ENCODE measurements around the gene THAP12. TPM values are rescaled to one million over a fixed set of nuclear protein-coding genes. Genes with fewer than 3 reads are reported as not detected.

The THAP12 gene
- total RNA-seq, 1 donor from 2014 or later = 52.8 TPM

GRCh38 chr11:76348348-76348747 is 32.6 kb downstream of the THAP12 start:
- no peak for DNase-seq (ENCODE audit: extremely low spot score, unreplicated experiment)
- peaks cover 25% of the 10 kb centered on the region for H3K36me3 Mint-ChIP-seq
- H3K27me3 Mint-ChIP-seq = no peaks in the 10 kb centered on the region
- no peaks in the 10 kb centered on the region for H3K9me3 Mint-ChIP-seq
- no peak overlapping the region for H3K4me3 Mint-ChIP-seq
- TF ChIP-seq CTCF (conservative IDR thresholded peaks at IDR 0.05) = no peak
- no peaks in the 10 kb centered on the region for H3K4me1 Mint-ChIP-seq (ENCODE audit: unreplicated experiment)
- no peak overlapping the region for H3K27ac Mint-ChIP-seq

- H3K9me3 Mint-ChIP-seq = no peaks in the 10 kb centered on the region
- H3K4me3 Mint-ChIP-seq = no peak overlapping the region
- H3K27ac Mint-ChIP-seq = no peak overlapping the region
- TF ChIP-seq CTCF (conservative IDR thresholded peaks at IDR 0.05) = no peak
- H3K4me1 Mint-ChIP-seq (ENCODE audit: unreplicated experiment) = peaks cover 2% of the 10 kb centered on the region
- no peak for DNase-seq (ENCODE audit: extremely low spot score, unreplicated experiment)
- H3K36me3 Mint-ChIP-seq = peaks cover 17% of the 10 kb centered on the region
- H3K27me3 Mint-ChIP-seq = no peaks in the 10 kb centered on the region
Measured at GRCh38 chr11:76347466-76347865, 33.5 kb downstream of the THAP12 start.

GRCh38 chr11:76339221-76339620 is 41.7 kb downstream of the THAP12 start:
- Mint-ChIP-seq H3K4me3 (no peak overlapping the region), H3K9me3 (peaks cover 5% of the 10 kb centered on the region), H3K4me1 (ENCODE audit: unreplicated experiment) (peaks cover 4% of the 10 kb centered on the region), H3K27me3 (no peaks in the 10 kb centered on the region), H3K36me3 (no peaks in the 10 kb centered on the region), H3K27ac (no peak overlapping the region)
- TF ChIP-seq CTCF (conservative IDR thresholded peaks at IDR 0.05) = no peak
- DNase-seq (ENCODE audit: extremely low spot score, unreplicated experiment) = no peak

- Mint-ChIP-seq H3K9me3 (peaks cover 7% of the 10 kb centered on the region), H3K27ac (no peak overlapping the region), H3K4me1 (ENCODE audit: unreplicated experiment) (peaks cover 4% of the 10 kb centered on the region), H3K36me3 (no peaks in the 10 kb centered on the region), H3K27me3 (no peaks in the 10 kb centered on the region), H3K4me3 (no peak overlapping the region)
- no peak for DNase-seq (ENCODE audit: extremely low spot score, unreplicated experiment)
- TF ChIP-seq CTCF (conservative IDR thresholded peaks at IDR 0.05) = no peak
Measured at GRCh38 chr11:76337923-76338322, 43.0 kb downstream of the THAP12 start.

GRCh38 chr11:76337469-76337868 is 43.5 kb downstream of the THAP12 start:
- H3K36me3 Mint-ChIP-seq = no peaks in the 10 kb centered on the region
- no peak for DNase-seq (ENCODE audit: extremely low spot score, unreplicated experiment)
- no peaks in the 10 kb centered on the region for H3K27me3 Mint-ChIP-seq
- TF ChIP-seq CTCF (conservative IDR thresholded peaks at IDR 0.05) = no peak
- H3K4me1 Mint-ChIP-seq (ENCODE audit: unreplicated experiment) = peaks cover 2% of the 10 kb centered on the region
- H3K4me3 Mint-ChIP-seq = no peak overlapping the region
- peaks cover 7% of the 10 kb centered on the region for H3K9me3 Mint-ChIP-seq
- no peak overlapping the region for H3K27ac Mint-ChIP-seq

- no peak overlapping the region for H3K27ac Mint-ChIP-seq
- H3K9me3 Mint-ChIP-seq = peaks cover 7% of the 10 kb centered on the region
- no peaks in the 10 kb centered on the region for H3K27me3 Mint-ChIP-seq
- no peaks in the 10 kb centered on the region for H3K4me1 Mint-ChIP-seq (ENCODE audit: unreplicated experiment)
- no peak overlapping the region for H3K4me3 Mint-ChIP-seq
- no peak for TF ChIP-seq CTCF (conservative IDR thresholded peaks at IDR 0.05)
- no peaks in the 10 kb centered on the region for H3K36me3 Mint-ChIP-seq
- DNase-seq (ENCODE audit: extremely low spot score, unreplicated experiment) = no peak
Measured at GRCh38 chr11:76336597-76336996, 44.3 kb downstream of the THAP12 start.

All from type B pancreatic cell (in vitro differentiated cells).